HG03039 (cell line): ENCODE results near the gene AGBL2.
"Not testable (repeated sequence)": the region's sequence is repeated elsewhere in the genome, so short reads cannot be mapped to it uniquely, and the experiment has no call there.

Experiments used
- ATAC-seq: cut with Tn5 transposase; IDR thresholded peaks from one replicate; pipeline ENCODE4 v1.9.1; 2021; ENCODE audit warnings: mild to moderate bottlenecking, moderate library complexity; ENCODE audit not compliant: unreplicated experiment

AGBL2 gene, protein sequence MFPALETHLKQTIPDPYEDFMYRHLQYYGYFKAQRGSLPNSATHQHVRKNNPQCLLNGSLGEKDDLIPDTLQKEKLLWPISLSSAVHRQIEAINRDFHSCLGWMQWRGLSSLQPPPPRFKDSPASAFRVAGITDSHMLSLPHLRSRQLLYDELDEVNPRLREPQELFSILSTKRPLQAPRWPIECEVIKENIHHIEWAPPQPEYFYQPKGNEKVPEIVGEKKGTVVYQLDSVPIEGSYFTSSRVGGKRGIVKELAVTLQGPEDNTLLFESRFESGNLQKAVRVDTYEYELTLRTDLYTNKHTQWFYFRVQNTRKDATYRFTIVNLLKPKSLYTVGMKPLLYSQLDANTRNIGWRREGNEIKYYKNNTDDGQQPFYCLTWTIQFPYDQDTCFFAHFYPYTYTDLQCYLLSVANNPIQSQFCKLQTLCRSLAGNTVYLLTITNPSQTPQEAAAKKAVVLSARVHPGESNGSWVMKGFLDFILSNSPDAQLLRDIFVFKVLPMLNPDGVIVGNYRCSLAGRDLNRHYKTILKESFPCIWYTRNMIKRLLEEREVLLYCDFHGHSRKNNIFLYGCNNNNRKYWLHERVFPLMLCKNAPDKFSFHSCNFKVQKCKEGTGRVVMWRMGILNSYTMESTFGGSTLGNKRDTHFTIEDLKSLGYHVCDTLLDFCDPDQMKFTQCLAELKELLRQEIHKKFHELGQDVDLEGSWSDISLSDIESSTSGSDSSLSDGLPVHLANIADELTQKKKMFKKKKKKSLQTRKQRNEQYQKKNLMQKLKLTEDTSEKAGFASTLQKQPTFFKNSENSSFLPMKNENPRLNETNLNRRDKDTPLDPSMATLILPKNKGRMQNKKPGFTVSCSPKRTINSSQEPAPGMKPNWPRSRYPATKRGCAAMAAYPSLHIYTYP

DNA sequence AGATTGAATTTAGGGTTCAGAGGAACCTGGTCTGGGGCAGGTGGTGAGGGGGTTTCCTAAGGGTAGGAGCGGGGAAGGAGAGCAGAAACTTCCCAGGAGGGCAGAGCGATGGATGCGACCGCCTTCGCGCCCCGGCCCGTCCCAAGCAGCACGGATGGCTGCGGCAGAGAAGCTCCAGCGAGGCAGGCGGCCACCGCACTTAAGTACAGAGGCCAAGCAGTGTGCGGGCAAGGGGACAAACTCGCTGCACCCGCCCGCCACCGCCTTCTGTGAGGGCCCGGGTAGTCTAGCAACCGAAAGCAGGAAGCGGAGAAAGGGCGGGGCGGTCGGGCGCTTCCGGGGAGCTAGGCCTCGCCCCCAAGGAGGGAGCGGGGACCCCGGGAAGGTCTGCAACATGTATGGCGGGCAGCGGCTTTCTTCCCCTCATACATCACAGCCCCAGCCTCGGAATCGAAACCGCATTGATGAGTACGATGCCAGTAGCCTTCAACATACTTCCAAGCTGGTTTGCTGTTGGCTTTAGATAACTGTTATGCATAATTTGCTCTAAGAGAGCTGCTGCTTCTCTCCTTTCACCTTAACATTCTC lies at the start of gene AGBL2:
Gene AGBL2 (minus strand): TSS at position 288 of the 588 bp plus-strand sequence. CDS start 719 bp downstream, outside the sequence.
- peak; percentile 87 for ATAC-seq

DNA sequence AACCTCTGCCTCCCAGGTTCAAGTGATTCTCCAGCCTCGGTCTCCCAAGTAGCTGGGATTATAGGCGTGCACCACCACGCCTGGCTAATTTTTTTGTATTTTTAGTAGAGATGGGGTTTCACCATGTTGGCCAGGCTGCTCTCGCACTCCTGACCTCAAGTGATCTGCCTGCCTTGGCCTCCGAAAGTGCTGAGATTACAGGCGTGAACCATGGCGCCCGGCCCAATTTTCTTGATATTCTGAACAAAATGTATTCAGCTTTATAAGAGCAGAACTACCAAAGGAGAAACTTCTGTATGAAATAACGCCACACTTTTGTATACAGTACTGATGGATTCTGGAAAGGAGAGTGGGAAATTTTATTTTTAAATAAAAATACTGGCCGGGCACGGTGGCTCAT lies 44.1 kb upstream of the AGBL2 start:
- not testable (repeated sequence) for ATAC-seq

DNA sequence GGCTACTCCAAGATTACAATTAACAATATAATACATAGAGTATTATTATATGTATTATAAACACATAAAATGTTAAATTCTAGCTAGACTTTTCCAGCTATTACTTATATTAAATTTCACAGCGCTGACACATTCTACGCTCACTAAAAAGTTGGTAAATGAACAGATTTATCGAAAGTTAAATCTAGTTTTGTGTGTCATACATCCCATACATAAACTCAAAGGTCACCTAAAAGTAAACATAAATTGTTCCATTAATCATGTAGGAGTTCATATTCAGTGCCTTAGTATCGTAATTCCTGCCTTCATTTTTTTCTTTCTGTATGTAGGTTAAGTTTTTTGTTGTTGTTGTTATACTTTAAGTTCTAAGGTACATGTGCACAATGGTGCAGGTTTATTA lies 41.0 kb upstream of the AGBL2 start:
- no peak for ATAC-seq

DNA sequence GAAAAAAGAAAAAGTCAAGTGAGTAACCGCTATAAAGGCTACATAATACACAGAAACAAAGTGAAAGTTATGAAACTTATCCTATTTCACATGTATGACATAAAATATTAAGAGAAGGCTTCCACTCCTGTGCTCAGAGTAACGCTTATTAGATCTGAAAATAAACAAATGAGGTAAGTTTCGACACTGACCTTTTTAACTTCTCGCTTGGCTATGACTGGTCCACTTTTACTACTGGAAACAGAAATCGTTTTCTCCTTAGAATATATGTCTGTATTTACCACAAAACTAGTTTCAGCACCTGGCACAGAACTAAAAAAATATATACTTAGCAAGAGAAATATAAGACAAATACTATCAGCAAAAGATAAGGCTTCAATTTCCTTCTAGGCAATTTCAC lies 35.6 kb upstream of the AGBL2 start:
- no peak for ATAC-seq

DNA sequence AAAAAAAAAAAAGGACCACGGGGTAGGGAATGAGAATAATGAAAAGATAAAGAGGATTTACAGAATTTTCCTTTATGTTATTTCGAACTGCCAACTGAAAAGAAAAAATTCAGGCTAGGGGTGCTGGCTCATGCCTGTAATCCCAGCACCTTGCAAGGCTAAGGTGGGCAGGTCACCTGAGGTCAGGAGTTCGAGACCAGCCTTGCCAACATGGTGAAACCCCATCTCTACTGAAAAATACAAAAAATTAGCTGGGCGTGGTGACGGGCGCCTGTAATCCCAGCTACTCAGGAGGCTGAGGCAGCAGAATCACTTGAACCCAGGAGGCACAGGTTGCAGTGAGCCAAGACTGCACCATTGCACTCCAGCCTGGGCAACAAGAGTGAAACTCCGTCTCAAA lies 27.3 kb upstream of the AGBL2 start:
- ATAC-seq = not testable (repeated sequence)

DNA sequence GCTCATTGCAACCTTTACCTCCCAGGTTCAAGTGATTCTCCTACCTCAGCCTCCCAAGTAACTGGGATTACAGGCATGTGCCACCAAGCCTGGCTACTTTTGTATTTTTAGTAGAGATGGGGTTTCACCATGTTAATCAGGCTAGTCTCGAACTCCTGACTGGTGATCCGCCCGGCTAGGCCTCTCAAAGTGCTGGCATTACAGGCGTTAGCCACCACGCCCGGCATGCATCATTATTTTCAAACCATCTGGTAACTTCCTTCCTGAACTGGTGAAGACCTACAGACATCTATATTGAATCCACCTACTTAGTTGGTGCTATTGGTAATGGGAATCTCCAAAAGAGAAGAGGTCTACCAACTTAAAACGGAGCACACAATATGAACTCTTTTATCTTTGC lies 22.6 kb upstream of the AGBL2 start:
- ATAC-seq = not testable (repeated sequence)

DNA sequence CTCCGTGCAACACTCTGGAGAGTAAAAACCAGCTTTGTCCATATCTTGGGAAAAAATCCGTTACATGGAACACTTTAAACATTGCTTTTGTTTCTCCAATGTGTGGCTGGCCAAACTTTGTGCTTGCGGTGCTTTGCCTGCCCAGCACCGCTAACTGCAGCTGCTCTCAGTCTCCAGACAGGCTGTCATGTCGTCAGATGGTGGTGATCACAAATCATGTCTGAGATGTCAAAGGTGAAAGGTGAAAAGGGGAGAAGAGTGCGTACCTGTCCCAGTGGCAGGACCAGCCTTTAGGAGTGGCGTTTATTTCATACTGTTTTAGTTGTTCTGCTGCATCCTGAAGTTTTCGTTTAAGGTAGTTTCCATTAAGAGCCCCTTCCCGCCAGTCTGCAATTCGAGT lies 17.1 kb upstream of the AGBL2 start:
- no peak for ATAC-seq

DNA sequence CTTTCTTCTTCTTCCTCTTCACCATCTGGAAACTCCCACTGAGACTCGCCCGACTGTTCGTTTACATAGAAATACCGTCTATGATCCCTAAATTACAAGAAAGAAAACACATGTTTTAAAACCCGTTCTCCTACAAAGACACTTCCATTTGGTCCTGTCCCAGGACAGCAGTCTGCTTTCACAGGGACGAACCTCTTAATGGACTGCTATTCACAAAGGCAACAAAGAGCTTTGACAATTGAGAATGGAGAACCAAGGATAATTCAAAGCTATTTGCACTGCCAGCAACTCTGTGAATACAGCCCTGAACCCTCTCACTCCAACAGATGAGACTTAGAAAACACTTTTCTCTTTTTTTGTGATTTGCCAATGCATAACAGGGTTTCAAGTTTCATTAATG lies 16.3 kb upstream of the AGBL2 start:
- no peak for ATAC-seq

DNA sequence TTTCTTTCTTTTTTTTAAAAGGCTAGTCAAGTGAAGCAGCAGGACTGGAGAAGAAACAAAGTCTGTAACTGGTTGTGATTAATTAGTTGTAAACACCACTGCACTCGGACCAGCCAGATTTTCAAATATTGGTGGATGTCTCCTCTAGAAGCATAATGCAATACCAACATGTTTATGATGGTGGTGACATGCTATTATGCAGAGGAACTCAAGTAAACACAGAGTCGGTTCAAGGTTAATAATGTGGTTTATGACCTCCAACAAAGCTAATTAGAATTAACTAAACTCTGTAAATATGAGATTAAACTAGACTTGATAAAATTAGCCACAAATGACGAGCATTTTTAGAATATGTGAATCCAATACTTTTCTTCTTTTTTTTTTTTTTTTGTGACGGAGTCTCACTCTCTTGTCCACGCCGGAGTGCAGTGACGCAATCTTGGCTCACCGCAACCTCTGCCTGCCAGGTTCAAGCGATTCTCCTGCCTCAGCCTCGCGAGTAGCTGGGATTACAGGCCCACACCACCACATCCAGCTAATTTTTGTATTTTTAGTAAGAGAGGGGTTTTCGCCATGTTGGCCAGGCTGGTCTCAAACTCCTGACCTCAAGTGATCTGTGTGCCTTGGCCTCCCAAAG lies 11.8 kb upstream of the AGBL2 start:
- no peak for ATAC-seq

DNA sequence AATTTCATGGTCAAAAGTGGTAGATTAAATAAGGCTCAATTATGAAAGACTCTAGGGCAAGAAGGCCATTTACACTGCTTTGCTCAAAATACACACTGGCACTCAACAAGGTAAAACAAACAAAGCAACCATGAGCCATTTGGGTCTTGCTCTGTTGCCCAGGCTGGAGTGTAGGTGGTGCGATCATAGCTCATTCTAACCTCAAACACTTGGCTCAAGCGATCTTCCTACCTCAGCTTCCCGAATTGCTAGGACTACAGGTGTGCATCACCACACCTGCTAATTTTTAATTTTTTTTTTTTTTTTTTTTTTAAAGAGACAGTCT lies 10.9 kb upstream of the AGBL2 start:
- ATAC-seq = no peak

DNA sequence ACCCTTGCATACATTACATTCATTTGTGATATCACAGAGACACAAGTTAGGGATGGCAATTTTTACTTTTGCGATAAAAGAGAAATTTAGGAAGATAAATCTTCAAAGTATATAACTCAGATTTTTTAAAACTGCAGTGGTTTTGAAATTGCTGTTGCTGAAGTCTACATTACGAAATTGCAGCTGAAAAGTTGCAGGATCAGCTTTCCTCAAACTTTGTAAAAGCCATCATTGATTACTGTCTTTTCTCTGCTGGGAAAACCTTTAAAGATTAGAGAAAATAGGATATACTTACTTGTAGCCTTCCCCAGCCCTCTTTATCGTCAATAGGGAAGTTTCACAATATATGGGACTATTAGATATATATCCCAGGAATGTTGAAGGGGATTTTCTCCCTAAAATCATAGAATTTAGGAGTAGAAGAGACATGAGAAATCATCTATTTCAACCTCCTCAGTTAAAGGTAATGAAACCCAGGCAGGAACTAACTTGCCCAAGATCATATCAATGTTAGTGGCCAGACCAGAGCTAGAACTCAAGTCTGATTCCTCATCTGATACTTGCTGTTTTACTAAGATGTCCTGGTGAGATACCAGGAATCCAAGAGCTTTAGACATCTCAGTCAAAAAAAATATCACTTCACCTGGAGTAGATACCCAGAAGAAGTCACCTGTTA lies 10.4 kb upstream of the AGBL2 start:
- no peak for ATAC-seq

DNA sequence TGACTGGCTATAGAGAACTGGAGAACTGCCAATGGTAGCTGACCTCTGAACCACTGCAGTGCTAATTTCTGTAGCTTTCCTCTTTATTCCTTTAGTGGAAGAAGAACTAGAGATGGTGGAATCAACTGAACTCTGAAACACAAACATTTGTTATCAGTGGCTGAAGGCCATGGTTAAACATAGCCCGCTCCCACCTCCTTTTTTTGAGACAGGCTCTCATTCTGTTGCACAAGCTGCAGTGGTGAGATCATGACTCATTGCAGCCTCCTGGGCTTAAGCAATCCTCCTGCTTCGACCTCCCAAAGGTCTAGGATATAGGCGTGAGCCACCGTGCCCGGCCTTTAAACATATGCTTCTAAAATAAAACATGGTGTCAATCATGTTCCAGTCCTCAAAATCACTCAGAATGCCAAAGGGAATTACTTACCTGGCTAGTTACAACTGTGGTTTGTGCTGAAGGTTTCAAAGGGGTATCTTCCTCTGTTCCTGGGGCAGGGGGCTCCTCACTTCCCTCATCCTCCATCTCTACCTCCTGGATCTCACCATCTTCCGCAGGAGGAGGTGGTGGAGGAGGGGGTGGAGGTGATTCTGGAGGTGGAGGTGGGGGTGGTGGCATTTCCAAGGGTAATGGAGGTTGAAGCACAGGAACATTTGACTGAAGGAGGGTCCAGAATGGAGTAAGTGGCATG lies 9.0 kb upstream of the AGBL2 start:
- ATAC-seq = no peak

DNA sequence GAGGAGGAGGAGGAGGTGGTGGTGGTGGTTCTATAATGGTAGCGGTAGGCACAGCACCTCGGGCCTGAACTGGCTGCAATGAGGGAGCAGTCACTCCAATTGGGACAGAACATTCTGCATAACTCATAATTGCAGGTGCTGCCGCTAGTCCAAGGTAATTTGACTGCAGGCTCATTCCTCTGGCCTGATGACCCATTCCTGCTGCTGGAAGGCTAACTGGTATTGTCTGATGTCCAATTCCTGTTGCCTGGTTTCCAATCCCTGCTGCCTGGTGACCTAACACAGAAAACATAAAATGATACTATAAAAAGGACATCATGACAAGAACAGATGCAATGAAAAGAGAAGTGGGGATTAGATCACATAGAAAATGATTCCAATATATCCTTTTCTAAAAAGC lies 7.9 kb upstream of the AGBL2 start:
- no peak for ATAC-seq

DNA sequence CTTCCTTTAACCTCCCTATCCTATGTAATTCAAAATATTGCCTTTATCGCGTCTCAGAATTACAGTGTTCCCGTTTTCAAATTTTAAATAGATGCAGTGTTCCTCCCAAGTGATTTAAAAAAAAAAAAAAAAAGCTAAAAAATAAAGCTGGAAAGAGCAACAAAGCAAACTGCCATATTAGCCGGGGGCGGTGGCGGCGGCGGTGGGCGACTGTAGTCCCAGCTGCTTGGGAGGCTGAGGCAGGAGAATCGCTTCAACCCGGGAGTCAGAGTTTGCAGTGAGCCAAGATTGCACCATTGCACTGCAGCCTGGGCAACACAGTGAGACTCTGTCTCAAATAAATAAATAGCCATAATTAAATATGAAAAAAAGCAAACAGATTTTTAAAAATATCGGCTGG lies 5.5 kb upstream of the AGBL2 start:
- ATAC-seq = no peak

DNA sequence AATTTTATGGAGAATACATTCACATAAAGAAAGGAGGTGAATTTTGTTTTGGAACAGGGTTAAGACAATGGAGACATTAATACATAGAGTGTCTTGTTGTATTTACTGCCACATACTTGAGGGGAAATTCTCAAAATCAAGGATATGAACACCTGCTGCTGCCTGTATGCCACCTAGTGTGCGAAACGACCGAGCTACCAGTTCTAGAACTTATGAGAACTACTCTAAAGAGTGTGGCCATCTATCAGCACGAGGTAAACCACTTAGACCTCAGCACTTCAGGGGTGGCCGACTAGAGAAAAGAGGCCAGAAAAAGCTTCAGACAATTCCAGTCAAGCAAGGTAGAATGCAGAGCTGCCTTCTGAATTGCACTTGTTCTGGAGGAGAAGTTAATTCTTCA lies 1.5 kb upstream of the AGBL2 start:
- no peak for ATAC-seq

DNA sequence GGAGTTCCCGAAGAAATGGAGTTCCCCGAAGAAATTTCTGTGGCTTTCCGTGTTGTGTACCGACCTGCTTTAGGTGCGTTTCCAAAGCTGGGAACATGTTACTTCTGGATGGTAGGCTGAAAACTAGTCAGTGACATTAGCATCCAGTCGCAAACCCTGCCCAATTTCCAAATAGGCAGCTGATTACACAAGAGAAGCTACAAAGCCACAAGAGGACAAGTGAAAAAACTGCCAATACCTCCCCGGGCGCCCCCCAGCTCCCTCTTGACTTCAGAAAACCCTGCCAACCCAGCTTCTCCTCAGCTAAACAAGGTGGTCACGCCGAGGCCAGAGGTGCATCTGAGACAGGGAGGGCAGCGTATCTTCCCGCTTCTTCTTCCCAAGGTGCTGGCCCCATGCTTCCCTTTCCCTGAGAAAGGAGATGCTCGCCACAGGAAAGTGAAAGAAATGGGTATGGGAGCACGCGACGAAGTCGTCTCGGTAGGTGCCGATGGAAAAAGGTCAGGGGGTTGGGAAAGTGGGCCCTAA lies 551 bp downstream of the AGBL2 start:
- ATAC-seq = peak; percentile 11

DNA sequence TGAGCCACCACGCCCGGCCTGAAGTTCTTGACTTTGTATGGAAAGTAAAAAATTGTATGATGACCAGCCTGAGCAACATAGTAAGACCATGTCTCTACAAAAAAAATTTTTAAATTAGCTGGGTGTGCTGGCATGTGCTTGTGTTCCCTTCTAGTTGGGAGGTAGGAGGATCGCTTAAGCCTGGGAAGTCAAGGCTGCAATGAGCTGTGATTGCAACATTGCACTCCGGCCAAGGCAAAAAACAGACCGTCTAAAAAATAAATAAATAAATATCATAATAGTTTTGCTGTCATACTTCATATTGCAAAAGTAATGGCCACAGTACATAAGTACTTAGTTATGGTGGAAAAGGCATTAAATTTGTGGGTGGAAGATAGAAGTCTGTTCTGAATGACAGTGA lies 3.4 kb downstream of the AGBL2 start:
- no peak for ATAC-seq

DNA sequence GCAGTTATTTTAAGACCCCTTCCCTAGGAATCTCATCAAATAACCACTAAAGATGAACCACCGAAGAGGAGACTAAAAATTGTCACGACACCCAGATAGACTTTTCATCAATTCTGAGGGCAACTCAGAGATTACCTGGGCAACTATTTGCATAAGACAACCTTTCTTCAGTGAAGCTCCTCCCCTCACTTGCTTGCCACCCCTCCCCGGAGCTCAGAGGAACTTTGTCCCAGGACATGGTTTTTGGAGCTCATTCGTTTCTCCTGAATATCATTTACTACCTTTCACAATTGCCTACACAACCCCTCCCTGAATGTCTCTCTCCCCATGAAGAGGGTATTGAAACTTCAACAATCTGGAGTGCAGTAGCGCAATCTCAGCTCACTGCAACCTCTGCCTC lies 3.9 kb downstream of the AGBL2 start:
- no peak for ATAC-seq

DNA sequence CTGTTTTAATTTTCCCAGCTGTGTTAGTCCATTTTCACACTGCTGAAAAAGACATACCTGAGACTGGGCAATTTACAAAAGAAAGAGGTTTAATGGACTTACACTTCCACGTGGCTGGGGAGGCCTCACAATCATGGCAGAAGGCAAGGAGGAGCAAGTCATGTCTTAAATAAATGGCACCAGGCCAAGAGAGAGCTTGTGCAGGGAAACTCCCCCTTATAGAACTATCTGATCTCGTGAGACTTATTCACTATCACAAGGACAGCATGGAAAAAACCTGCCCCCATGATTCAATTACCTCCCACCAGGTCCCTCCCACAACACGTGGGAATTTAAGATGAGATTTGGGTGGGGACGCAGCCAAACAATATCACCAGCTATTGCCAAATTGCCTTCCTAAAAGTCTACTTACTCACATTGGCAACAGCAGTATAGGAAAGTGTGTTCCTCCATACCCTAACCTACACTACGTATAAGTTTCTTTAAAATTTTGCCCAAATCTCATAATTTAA lies 7.8 kb downstream of the AGBL2 start:
- ATAC-seq = not testable (repeated sequence)

DNA sequence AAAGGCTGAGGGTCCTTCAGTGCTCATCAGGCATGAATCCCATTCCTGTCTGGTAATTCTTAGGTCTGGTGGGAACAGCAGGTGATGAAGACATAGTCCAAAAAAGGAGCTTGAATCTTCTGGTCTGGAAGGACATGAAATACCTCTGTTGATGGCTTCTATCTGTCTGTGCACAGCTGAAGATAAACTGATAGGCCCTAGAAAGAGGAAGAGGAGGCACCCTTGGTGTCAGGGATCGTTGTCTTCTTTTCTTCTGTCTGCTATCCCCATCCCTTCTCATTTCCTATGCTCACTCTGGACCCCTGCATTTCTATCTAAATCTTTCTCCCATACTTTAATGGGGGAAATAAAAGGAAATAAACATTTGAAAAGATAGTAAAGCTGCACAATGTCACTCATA lies 9.4 kb downstream of the AGBL2 start:
- ATAC-seq = no peak
